C4-2B (cell line): Measurements from ENCODE around the gene FURIN.

Experiments
- CTCF ChIP-seq: fragments of 450-650 bp; conservative IDR thresholded peaks from 2 replicates; pipeline ENCODE4 v1.5.1; 2017; ENCODE audit warnings: mild to moderate bottlenecking
- ZFX ChIP-seq: fragments of 450-650 bp; IDR thresholded peaks from 2 replicates; pipeline ENCODE4 v1.6.1; 2017

DNA sequence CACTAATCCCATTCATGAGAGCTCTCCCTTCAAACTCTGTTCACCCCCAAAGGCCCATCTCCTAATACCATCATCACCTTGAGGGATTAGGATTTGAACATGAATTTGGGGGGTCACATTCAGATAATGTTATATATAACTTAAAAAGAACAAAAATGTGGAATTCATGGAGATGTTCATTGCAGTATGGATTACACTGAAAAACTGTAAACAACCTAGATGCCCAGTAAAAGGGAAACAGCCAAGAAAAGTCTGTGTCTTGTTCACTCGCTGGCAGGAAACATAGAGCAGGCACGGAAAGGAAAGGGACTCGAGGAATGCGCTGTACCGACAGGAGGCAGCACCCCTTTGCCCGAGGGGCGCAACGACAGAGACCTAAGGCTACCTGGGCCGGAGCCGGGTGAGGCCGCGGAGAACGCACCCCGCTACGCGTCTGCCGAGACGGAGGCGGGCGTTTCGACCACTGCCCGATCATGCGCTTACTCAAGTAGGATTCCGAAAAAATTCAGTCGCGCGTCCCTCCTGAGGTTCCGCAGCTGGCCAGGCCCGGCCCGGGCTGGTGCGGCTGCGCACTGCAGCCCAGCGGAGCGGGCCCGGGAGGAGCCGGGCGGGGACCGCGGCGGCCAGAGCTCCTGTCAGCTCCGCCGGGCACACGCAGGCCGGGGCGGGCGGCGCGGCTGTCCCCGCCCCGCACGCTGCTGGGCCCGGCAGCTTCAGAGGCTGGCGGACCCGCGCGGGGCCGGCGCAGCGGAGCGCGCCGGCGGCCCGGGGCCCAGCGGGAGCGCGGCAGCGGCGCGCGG is 33.9 kb downstream of the FURIN start:
- TF ChIP-seq CTCF (peak; percentile 84), ZFX (peak; percentile 92; the same call in 1 of the 2 replicates)
